ENCODE results near the gene CHAC1. TPM values are rescaled to one million over a fixed set of nuclear protein-coding genes. Genes with fewer than 3 reads are reported as not detected.

Gene CHAC1
- total and polyA plus RNA-seq, 8 donors: 1.3 to 61.6 (median 5.0) TPM

DNA sequence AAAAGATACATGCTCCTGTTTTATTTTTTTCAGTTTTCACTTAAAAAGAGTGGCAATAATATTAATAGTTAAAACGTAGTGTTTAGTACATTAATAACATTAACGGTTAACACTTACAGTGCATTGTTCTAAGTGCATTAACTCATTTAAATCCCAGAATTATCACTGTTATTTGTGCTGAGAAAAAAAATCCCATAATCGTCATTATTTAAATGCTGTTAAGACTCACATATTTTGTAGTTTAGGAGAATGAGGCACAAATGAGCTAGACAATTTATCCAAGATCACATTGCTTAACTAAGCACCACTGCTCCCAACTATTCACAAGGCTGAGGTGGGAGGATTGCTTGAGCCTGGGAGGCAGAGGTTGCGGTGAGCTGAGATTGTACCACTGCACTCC is 34.9 kb downstream of the CHAC1 start:
- Histone ChIP-seq H3K9me3 (no peaks in the 10 kb centered on the region), H3K36me3 (peaks cover 36 to 89% (median 85%) of the 10 kb centered on the region in 4 donors), H3K4me1 (peaks cover 0 to 13% (median 4%) of the 10 kb centered on the region in 4 donors), H3K4me3 (no peak overlapping the region), H3K27me3 (no peaks in the 10 kb centered on the region), H3K27ac (no peak overlapping the region)
- DNase-seq: no peak
- TF ChIP-seq POLR2A (IDR thresholded peaks at IDR 0.05) (no peak), POLR2AphosphoS5 (IDR thresholded peaks at IDR 0.05) (no peak), EP300 (IDR thresholded peaks at IDR 0.05) (no peak)
- TF ChIP-seq, protein P1, sequence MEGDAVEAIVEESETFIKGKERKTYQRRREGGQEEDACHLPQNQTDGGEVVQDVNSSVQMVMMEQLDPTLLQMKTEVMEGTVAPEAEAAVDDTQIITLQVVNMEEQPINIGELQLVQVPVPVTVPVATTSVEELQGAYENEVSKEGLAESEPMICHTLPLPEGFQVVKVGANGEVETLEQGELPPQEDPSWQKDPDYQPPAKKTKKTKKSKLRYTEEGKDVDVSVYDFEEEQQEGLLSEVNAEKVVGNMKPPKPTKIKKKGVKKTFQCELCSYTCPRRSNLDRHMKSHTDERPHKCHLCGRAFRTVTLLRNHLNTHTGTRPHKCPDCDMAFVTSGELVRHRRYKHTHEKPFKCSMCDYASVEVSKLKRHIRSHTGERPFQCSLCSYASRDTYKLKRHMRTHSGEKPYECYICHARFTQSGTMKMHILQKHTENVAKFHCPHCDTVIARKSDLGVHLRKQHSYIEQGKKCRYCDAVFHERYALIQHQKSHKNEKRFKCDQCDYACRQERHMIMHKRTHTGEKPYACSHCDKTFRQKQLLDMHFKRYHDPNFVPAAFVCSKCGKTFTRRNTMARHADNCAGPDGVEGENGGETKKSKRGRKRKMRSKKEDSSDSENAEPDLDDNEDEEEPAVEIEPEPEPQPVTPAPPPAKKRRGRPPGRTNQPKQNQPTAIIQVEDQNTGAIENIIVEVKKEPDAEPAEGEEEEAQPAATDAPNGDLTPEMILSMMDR (IDR thresholded peaks at IDR 0.05): no peak
- WGBS, 5 donors: 90 to 95% (median 93%) methylated on average over 4 of the region's 4 CpGs
- intact Hi-C loops (cut with DNase I; ENCODE audit: low total_unique reads): no loop called here

DNA sequence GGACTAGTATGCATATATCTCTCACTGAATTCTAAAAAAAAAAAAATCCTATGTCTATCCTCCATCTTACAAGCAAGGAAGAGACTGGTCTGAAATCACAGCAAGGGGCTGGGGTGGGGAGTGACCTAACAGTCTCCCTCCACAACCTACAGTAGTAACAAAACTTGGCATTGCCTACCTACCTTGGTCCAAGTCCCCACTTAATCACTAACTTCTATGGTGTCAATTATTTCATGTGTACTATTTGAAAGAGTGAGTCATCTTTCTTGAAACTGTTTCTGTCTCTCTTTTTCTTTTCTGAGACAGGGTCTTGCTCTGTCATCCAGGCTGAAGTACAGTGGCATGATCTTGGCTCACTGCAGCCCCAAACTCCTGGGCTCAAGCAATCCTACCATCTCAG is 36.8 kb downstream of the CHAC1 start:
- H3K36me3 ChIP-seq: peaks cover 21 to 84% (median 81%) of the 10 kb centered on the region in 4 donors
- no peak overlapping the region for H3K4me3 ChIP-seq
- no peaks in the 10 kb centered on the region for H3K9me3 ChIP-seq
- no peaks in the 10 kb centered on the region for H3K27me3 ChIP-seq
- intact Hi-C loops (cut with DNase I; ENCODE audit: low total_unique reads): no loop called here
- DNase-seq: no peak
- H3K27ac ChIP-seq: no peak overlapping the region
- peaks cover 0 to 16% (median 7%) of the 10 kb centered on the region in 4 donors for H3K4me1 ChIP-seq
- TF ChIP-seq, protein P1 (IDR thresholded peaks at IDR 0.05): no peak

DNA sequence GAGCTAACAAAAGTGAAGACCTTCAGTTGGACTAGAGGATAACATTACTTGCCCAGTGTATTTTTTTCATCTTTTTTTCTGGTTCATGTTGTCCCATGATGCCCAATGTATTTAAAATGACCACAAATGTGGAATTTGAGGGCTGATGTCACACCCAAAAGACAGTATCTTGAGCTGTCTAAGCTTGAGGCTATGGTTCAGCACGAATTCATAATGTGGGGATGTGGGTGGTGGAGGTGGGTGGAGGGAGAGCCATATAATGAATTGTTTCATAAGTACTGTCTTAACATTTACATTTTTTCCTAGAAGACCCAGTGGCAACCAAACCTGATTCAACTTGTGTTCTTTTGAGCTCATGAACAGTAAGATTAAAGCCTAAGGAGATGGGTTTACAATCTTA is 37.5 kb downstream of the CHAC1 start:
- no peaks in the 10 kb centered on the region for H3K27me3 ChIP-seq
- TF ChIP-seq POLR2A (IDR thresholded peaks at IDR 0.05): no peak
- TF ChIP-seq, protein P1 (IDR thresholded peaks at IDR 0.05): no peak
- TF ChIP-seq EP300 (IDR thresholded peaks at IDR 0.05): no peak
- no peak for TF ChIP-seq POLR2AphosphoS5 (IDR thresholded peaks at IDR 0.05)
- no peak overlapping the region for H3K27ac ChIP-seq
- intact Hi-C loops (cut with DNase I; ENCODE audit: low total_unique reads): no loop called here
- no peak for DNase-seq
- H3K4me3 ChIP-seq: no peak overlapping the region
- H3K36me3 ChIP-seq: peaks cover 17 to 84% (median 81%) of the 10 kb centered on the region in 4 donors
- peaks cover 0 to 16% (median 7%) of the 10 kb centered on the region in 4 donors for H3K4me1 ChIP-seq
- no peaks in the 10 kb centered on the region for H3K9me3 ChIP-seq
- 0% methylated on average over 1 of the region's 1 CpG for WGBS, 5 donors

DNA sequence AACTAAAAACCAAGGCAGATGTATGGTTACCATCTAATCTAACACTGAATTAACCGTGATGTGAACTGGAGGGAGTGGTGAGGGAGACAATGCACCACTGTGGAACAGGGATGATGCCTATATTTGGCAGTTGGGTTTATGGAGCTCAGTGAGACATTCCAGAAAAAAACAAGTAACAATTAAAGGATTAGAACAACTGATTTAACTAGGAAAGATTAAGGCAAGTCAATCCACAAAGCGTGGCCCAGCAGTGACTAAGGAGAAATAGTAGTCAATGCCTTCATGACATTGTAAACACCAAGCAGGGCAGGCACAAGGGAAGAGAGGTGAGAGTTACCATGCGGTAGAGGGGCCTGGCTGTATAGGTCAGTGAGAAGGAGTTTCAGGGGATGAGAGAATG is 38.1 kb downstream of the CHAC1 start:
- no peak for DNase-seq
- Histone ChIP-seq H3K36me3 (peaks cover 16 to 84% (median 81%) of the 10 kb centered on the region in 4 donors), H3K27ac (no peak overlapping the region), H3K4me1 (peaks cover 0 to 16% (median 7%) of the 10 kb centered on the region in 4 donors), H3K4me3 (no peak overlapping the region), H3K9me3 (no peaks in the 10 kb centered on the region), H3K27me3 (no peaks in the 10 kb centered on the region)
- WGBS, 5 donors: 88 to 96% (median 92%) methylated on average over 3 of the region's 3 CpGs
- intact Hi-C loops (cut with DNase I; ENCODE audit: low total_unique reads): no loop called here
- TF ChIP-seq, protein P1 (IDR thresholded peaks at IDR 0.05): no peak
- no peak for TF ChIP-seq EP300 (IDR thresholded peaks at IDR 0.05)
- no peak for TF ChIP-seq POLR2AphosphoS5 (IDR thresholded peaks at IDR 0.05)
- no peak for TF ChIP-seq POLR2A (IDR thresholded peaks at IDR 0.05)
